LNCaP clone FGC (cell line): ENCODE measurements around the gene RFNG.

ENCODE experiments used
- DNase-seq: peaks from one replicate; pipeline ENCODE4 v3.0.0-alpha.2; 2011; ENCODE audit warnings: low read depth
- H3K4me3 ChIP-seq: 2 replicates; pipeline ENCODE4 v1.5.1; 2011; ENCODE audit warnings: mild to moderate bottlenecking, low read depth, low read length, control low read depth
- CTCF ChIP-seq: IDR thresholded peaks from 2 replicates; pipeline ENCODE4 v1.5.1; 2012; ENCODE audit warnings: mild to moderate bottlenecking; ENCODE audit not compliant: control insufficient read depth, insufficient read depth; ENCODE audit errors: extremely low read depth

Gene RFNG

GRCh38 chr17:82021107-82021899 lies 30.3 kb downstream of the RFNG start:
- H3K4me3 ChIP-seq: peak overlapping the region; percentile 97
- DNase-seq: peak; percentile 38
- peak; percentile 95 for TF ChIP-seq CTCF

GRCh38 chr17:82020572-82021106 lies 31.0 kb downstream of the RFNG start:
- TF ChIP-seq CTCF: no peak
- no peak for DNase-seq
- no peak overlapping the region; the same call in 1 of the 2 replicates for H3K4me3 ChIP-seq

- peak; percentile 84 for TF ChIP-seq CTCF
- no peak overlapping the region for H3K4me3 ChIP-seq
- DNase-seq: no peak
Measured at GRCh38 chr17:82019690-82020571, 31.7 kb downstream of the RFNG start.

GRCh38 chr17:82018989-82019689 lies 32.5 kb downstream of the RFNG start:
- TF ChIP-seq CTCF: no peak
- no peak overlapping the region for H3K4me3 ChIP-seq
- no peak for DNase-seq

GRCh38 chr17:82018152-82018988 lies 33.2 kb downstream of the RFNG start:
- DNase-seq: no peak
- no peak for TF ChIP-seq CTCF
- no peak overlapping the region for H3K4me3 ChIP-seq

- TF ChIP-seq CTCF: no peak
- no peak for DNase-seq
- H3K4me3 ChIP-seq: no peak overlapping the region
Measured at GRCh38 chr17:82017612-82018151, 33.9 kb downstream of the RFNG start.
